GM12875 (cell line): Measurements from ENCODE around the gene MRPL1.

Experiments used
- H3K4me3 ChIP-seq: one replicate; pipeline ENCODE4 v1.5.1; 2011; ENCODE audit warnings: low read depth, low read length, control low read depth
- TF ChIP-seq, protein P1 (sequence below): IDR thresholded peaks from 2 replicates; pipeline ENCODE4 v1.5.1; 2011; ENCODE audit warnings: low read depth, mild to moderate bottlenecking, control low read depth, inconsistent platforms, low read length, moderate library complexity, borderline replicate concordance; ENCODE audit not compliant: insufficient read depth

Gene MRPL1

GRCh38 chr4:77989968-77990367, 127.3 kb downstream of the MRPL1 start:
- TF ChIP-seq, protein P1, sequence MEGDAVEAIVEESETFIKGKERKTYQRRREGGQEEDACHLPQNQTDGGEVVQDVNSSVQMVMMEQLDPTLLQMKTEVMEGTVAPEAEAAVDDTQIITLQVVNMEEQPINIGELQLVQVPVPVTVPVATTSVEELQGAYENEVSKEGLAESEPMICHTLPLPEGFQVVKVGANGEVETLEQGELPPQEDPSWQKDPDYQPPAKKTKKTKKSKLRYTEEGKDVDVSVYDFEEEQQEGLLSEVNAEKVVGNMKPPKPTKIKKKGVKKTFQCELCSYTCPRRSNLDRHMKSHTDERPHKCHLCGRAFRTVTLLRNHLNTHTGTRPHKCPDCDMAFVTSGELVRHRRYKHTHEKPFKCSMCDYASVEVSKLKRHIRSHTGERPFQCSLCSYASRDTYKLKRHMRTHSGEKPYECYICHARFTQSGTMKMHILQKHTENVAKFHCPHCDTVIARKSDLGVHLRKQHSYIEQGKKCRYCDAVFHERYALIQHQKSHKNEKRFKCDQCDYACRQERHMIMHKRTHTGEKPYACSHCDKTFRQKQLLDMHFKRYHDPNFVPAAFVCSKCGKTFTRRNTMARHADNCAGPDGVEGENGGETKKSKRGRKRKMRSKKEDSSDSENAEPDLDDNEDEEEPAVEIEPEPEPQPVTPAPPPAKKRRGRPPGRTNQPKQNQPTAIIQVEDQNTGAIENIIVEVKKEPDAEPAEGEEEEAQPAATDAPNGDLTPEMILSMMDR, result no peak

DNA sequence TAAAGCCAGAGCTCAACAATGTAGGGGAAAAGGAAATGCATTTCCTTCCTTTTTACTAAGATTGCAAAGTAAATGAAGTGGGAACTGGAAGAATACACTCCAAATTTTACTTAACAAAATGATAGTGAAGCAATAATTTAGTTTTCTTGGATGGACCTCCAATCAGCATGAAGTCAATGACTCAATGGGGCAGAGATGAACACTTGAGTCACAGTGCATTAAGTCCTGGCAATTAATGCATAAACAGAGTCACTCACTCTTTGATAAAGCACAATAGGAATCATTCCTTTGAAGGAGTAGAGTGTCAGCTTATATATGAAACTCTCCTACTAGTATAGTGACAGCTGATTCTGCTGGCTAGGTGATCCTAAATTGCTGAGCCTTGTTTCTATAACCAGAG, 127.8 kb downstream of the MRPL1 start:
- TF ChIP-seq, protein P1, result no peak
- H3K4me3 ChIP-seq, result no peak overlapping the region

More at GRCh38 chr4:77989968-77990367, 127.3 kb downstream of the MRPL1 start:
- no peak overlapping the region for H3K4me3 ChIP-seq

DNA sequence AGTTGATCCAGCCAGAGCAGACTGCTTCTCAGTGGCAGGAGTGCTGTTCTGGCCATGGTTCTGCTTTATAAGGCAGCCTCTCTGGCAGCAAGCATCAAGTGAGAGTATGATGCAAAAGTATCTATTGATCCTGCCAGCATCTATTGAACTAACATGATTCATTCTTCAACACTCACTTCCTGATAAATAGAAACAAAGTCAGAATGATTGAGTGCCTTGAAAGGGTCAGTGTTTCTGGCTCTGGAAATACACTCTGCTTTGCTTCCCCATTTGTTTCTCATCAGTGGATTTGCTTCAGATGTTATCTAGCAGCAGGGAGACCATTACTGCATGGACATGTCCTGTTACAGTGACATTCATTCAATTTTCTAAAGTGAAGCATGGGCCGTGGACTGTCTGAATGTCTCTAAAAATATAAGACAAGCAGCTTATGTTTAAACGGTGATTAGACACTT, 128.3 kb downstream of the MRPL1 start:
- TF ChIP-seq, protein P1, result no peak
- H3K4me3 ChIP-seq, result no peak overlapping the region

DNA sequence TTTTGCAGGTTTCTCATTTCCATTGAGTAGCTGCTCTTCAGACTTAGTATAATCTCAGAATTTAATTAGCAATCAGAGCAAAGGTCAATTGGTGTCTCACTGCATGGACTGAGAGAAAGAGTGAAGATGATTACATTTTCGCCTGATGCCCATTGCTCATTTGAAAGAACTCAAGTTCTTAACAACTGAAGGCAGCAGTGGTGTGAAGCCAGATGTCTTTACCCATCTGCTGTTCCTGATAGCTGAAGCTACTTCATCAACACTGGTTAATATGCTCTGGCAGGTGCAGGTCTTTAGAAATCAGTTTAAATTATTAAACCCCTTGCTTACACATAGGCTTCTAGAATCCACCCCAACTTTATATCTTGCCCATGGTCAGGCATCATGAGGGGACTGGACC, 130.0 kb downstream of the MRPL1 start:
- no peak overlapping the region for H3K4me3 ChIP-seq
- TF ChIP-seq, protein P1, result no peak

DNA sequence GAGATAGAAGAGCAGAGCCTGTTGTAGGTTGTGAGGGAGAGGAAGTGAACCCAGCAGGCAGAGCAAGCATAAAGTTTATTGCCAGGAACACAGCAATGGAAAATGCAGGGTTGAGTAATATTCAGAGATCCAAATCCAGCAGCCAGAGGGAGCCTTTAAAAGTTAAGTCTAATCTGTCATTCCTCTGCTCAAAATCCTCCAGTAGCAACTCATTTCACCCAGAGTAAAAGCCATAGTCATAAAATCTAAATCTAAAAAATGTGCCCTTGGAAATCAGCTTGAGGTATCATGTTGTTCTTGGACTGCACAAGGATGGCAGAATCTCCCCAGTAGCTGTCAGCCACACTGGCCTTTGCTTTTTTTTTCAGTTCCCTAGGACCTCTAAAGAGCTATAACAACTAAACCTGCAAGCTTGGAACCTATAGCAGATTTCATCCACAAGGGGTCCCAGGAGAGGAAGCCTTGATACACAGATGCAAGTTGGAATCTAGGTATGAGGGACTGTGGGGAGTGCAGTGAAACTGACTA, 131.6 kb downstream of the MRPL1 start:
- TF ChIP-seq, protein P1, result peak; percentile 46
- H3K4me3 ChIP-seq, result no peak overlapping the region

DNA sequence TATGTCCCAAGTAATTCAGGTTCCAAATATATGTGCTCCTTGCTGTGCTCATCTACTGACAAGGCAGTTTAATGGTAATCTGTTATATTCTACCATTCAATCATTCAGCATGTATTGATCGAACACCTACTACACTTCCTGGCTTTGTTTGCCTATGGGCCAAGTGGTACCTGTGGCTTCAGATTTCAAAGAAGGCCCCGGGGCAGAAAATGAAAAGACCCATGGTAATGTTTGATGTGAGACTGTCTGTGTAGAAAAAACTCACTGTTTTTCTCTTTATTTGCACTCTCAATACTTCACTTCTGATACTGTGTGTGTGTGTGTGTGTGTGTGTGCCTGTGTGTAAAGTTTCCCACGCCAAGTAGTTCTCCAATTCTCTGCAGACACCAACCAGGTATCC, 133.4 kb downstream of the MRPL1 start:
- TF ChIP-seq, protein P1, result no peak
- H3K4me3 ChIP-seq, result no peak overlapping the region

DNA sequence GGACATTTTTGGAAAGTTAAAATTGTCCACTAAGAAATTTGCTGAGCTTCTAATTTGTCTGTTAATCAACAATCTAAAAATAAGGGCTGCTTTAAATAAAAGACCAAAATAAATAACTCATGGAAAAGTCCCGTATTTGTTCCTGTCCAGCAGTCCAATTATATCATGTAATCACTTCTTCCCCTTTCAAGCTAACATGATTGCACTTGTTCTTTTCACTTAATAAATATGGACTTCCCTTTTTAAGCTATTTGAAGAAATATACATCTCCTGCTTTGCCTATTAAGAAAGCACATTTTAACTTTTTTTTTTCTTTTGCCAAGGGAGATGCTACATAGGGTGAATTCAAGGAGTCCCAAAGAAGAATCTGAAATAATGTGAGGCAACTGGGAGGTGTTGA, 138.9 kb downstream of the MRPL1 start:
- TF ChIP-seq, protein P1, result no peak
- H3K4me3 ChIP-seq, result no peak overlapping the region
